Effector memory CD4-positive, alpha-beta T cell (primary cell): ENCODE measurements around the gene DEPDC5.

Experiments used
- DNase-seq, 3 donors: peaks; one replicate each; pipeline ENCODE4 v3.0.0-alpha.2; 2020
- H3K27ac ChIP-seq: 2 replicates; pipeline ENCODE4 v1.7.0; 2013; ENCODE audit warnings: mild to moderate bottlenecking, low read length, moderate library complexity; ENCODE audit not compliant: insufficient read depth, poor library complexity, severe bottlenecking
- H3K27me3 ChIP-seq: replicated peaks from 2 replicates; pipeline ENCODE4 v1.7.0; 2013; ENCODE audit warnings: mild to moderate bottlenecking, low read length; ENCODE audit not compliant: insufficient read depth, control insufficient read depth, poor library complexity, severe bottlenecking
- H3K36me3 ChIP-seq: 2 replicates; pipeline ENCODE4 v1.7.0; 2013; ENCODE audit warnings: mild to moderate bottlenecking, low read length, moderate library complexity; ENCODE audit not compliant: control insufficient read depth, insufficient read depth
- H3K4me1 ChIP-seq: 2 replicates; pipeline ENCODE4 v1.7.0; 2013; ENCODE audit warnings: low read length, mild to moderate bottlenecking; ENCODE audit not compliant: control insufficient read depth, insufficient read depth, poor library complexity, severe bottlenecking
- H3K4me3 ChIP-seq: 2 replicates; pipeline ENCODE4 v1.7.0; 2013; ENCODE audit warnings: low read length, low read depth, mild to moderate bottlenecking; ENCODE audit not compliant: insufficient read depth, poor library complexity, severe bottlenecking
- H3K9me3 ChIP-seq: 2 replicates; pipeline ENCODE4 v1.7.0; 2013; ENCODE audit warnings: mild to moderate bottlenecking, low read length, moderate library complexity; ENCODE audit not compliant: control insufficient read depth

Gene DEPDC5

DNA sequence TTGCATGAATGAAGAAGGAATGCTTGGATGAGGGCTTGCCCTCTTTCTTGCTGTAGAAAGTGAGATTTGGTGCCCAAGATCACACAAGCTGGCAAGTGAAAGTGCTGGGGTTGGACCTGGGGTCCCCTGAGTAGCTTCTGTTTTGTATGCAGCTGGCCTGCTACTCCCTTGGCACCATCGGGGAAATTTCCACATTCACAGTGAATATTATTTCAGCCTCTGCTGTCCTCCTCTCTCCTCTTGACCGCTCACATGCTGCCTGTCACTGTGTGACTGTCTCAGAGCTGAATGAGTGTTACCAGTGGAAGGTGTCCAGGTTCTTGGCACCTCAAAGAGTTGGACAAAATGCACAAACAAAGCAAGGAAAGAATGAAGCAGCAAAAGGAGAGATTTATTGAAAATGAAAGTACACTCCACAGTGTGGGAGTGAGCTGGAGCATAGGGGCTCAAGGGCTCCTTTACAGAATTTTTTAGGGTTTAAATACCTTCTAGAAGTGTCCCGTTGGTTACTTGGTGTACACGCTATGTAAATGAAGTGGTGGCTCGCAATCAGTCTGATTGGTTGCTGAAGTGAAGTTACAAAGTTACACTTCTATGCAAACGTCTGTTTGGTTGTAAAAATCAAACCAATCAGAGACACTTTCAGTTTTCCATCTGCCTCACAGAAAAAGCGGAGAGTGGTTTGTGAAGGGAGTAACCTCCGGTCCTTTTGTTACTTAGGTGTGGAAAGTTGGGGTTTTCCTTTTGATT lies 87.4 kb downstream of the DEPDC5 start:
- no peak overlapping the region for H3K27ac ChIP-seq
- H3K27me3 ChIP-seq = no peaks in the 10 kb centered on the region
- H3K36me3 ChIP-seq = peaks cover 40% of the 10 kb centered on the region
- H3K4me3 ChIP-seq = no peak overlapping the region
- no peak for DNase-seq
- no peaks in the 10 kb centered on the region for H3K4me1 ChIP-seq
- H3K9me3 ChIP-seq = no peaks in the 10 kb centered on the region

DNA sequence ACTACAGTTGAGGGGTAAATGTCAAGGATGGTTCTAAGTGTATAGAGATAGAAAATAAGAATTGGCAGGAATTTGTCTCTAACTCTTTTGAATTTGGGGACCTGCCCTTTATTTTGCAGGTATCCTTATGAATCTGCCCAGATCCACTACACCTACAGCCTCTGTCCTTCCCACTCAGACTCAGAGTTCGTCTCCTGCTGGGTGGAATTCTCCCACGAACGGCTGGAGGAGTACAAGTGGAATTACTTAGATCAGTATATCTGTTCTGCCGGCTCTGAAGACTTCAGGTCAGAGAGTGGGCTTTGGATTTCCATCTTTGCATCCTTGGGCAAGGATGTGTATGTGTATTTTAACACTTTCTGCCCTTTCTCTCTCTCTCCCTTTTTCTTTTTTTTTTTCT lies 89.7 kb downstream of the DEPDC5 start:
- Histone ChIP-seq H3K9me3 (no peaks in the 10 kb centered on the region), H3K4me1 (no peaks in the 10 kb centered on the region), H3K4me3 (no peak overlapping the region), H3K27ac (no peak overlapping the region), H3K27me3 (no peaks in the 10 kb centered on the region), H3K36me3 (peaks cover 49% of the 10 kb centered on the region)
- no peak for DNase-seq

DNA sequence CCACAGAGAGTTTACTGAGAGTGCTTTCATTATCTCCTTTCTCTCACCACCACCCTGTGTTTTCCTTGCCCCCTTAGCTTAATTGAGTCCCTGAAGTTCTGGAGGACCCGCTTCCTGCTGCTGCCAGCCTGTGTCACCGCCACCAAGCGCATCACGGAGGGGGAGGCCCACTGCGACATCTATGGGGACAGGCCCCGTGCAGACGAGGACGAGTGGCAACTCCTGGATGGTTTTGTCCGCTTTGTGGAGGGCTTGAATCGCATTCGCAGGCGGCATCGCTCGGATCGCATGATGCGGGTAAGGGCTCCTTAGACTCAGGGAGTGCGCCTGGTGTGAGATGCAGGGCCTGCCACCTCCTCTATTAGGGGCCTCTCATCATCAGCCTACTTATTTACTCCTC lies 91.1 kb downstream of the DEPDC5 start:
- no peaks in the 10 kb centered on the region for H3K27me3 ChIP-seq
- peaks cover 49% of the 10 kb centered on the region for H3K36me3 ChIP-seq
- no peaks in the 10 kb centered on the region for H3K9me3 ChIP-seq
- no peaks in the 10 kb centered on the region for H3K4me1 ChIP-seq
- DNase-seq = no peak
- H3K27ac ChIP-seq = no peak overlapping the region
- no peak overlapping the region for H3K4me3 ChIP-seq

DNA sequence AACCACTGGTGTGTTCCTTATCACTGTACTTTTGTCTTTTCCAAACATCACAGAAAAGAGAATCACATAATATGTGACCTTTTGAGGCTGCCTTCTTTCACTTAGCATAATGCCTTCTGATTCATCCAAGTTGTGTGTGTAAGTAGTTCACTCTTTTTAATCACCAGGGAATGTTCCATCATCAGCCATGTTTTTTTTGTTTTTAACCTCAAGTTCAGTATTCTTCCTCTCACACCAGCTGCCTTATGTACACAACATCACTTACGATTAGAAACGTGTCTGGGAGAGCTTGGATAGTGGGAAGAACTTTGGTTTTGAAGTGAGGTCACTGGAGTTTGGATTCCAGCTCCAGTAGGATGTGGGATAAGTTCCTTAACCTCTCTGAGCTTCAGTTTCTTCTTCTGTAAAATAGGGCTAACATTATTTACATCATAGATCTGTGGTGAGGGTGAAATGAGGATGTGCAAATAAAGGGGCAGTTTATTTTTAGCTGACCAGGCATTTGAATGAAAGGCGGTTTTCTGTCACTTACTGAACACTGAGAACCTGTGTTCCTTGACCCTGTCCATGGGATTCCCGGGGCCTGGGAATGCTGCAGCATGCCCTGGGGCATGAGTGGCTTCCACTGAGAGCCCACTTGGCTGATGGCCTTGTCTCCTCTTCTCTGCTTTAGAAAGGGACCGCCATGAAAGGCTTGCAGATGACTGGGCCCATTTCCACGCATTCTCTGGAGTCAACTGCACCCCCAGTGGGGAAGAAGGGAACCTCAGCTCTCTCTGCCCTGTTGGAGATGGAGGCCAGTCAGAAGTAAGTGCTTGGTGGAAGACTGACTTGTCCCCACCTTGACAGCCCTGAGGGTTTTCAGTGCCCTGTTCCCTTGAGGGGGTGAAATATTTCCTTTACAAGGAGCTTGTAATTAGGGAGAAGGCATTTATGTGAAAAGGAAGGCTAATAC lies 92.6 kb downstream of the DEPDC5 start:
- Histone ChIP-seq H3K9me3 (no peaks in the 10 kb centered on the region), H3K27me3 (no peaks in the 10 kb centered on the region), H3K4me1 (no peaks in the 10 kb centered on the region), H3K27ac (no peak overlapping the region), H3K36me3 (peaks cover 49% of the 10 kb centered on the region), H3K4me3 (no peak overlapping the region)
- DNase-seq = no peak

DNA sequence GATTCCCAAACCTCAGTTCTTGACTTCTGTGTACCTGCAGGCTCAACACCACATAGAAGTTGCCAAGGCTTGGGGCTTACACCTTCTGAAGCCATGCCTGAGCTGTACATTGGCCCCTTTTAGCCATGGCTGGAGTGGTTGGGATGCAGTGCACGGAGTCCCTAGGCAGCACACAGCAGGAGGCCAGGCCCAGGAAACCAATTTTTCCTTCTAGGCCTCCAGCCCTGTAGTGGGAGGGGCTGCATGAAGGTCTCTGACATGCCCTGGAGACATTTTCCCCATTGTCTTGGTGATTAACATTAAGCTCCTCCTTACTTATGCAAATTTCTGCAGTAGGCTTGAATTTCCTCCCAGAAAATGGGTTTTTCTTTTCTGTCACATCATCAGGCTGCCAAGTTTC lies 94.6 kb downstream of the DEPDC5 start:
- H3K4me3 ChIP-seq = no peak overlapping the region
- H3K36me3 ChIP-seq = peaks cover 41% of the 10 kb centered on the region
- no peaks in the 10 kb centered on the region for H3K27me3 ChIP-seq
- no peaks in the 10 kb centered on the region for H3K9me3 ChIP-seq
- H3K4me1 ChIP-seq = no peaks in the 10 kb centered on the region
- no peak overlapping the region for H3K27ac ChIP-seq
- no peak for DNase-seq

DNA sequence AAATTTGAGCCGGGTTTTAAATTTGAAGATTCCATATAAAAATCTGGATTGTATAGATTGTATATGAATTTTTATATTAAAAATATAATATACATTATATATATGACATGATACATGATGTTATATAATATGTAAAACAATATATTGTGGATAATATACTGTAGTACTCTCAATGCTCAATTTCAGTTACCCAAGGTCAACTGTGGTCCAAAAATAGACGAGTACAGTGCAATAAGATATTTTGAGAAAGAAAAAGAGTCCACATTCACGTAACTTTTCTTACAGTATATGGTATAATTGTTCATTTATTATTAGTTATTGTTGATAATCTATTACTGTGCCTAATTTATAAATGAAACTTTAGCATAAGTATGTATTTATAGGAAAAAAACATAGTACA lies 96.3 kb downstream of the DEPDC5 start:
- no peaks in the 10 kb centered on the region for H3K27me3 ChIP-seq
- no peak overlapping the region for H3K27ac ChIP-seq
- peaks cover 41% of the 10 kb centered on the region for H3K36me3 ChIP-seq

DNA sequence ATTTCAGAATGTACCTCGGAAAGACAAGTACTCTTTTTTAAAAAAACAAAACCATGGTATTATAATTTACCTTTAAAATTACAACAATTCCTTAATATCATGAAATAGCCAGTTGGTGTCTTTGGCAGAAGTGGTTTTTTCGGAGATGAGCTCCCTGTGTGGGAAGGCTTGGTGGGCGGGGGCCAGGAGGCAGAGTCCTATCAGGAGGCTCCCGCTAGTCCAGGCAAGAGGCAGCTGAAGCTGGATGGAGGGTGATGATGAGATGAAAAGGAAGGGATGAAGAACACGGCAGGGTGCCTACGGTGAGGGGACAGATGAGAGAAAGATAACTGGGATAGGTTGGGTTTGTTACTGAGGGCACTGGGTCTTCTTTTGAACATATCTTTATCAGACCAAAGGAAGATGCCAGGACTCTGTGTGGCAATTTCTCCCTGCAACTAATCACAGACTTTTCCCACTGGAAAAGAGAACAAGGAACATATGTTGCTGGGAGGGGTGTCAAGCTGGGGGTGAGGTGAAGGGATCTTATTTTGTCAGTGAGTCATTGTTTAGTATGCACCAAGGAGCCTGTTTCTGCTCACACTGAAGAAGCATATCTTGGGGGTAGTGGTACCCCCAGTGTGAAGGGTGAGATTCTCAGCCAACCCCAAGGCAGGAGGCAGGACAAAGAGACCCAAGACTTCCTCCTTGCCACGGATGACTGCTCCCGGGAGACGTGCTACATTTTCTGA lies 99.0 kb downstream of the DEPDC5 start:
- Histone ChIP-seq H3K27me3 (no peaks in the 10 kb centered on the region), H3K4me3 (no peak overlapping the region), H3K4me1 (no peaks in the 10 kb centered on the region), H3K36me3 (peaks cover 23% of the 10 kb centered on the region), H3K9me3 (no peaks in the 10 kb centered on the region), H3K27ac (no peak overlapping the region)
- DNase-seq = no peak

More for the DNA sequence above, 96.3 kb downstream of the DEPDC5 start:
- Histone ChIP-seq H3K9me3 (no peaks in the 10 kb centered on the region), H3K4me3 (no peak overlapping the region), H3K4me1 (no peaks in the 10 kb centered on the region)
- no peak for DNase-seq

DNA sequence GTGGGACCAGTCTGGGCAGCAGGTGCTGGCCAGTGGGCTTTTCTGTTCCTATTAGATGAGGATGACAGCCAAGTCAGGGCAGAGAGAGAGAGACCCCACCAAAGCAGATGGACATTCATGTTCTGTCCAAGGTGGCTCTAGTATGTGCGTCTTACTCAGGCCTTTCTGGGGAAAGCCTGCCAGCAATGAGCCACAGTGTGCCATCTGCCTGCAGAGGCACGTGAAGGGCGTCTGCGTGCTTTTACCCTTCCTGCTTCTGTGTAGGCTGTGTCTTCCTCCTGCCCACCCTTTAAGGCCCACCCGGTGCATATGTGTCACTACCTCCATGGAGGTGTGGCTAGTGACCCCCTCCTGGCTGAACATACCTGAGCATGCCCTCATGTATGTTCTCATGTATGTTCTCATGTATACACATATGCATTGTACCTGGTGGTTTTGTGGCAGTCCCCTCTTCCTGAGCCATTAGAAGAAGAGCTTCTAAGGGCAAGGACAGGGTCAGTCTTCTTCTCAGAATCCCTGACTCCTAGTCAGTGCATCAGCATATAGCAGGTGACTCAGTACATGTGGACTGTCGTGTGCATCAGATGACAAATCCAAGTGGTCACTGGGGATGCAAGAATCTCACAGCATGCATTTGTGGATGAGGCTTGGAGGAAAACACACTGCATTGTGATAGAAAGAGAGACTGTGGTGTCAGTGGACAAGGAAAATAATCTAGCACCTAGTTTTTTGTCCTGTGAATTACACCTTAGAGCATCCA lies 100.1 kb downstream of the DEPDC5 start:
- no peaks in the 10 kb centered on the region for H3K27me3 ChIP-seq
- H3K9me3 ChIP-seq = no peaks in the 10 kb centered on the region
- no peak overlapping the region for H3K27ac ChIP-seq
- no peak for DNase-seq
- H3K4me3 ChIP-seq = no peak overlapping the region
- H3K4me1 ChIP-seq = no peaks in the 10 kb centered on the region
- peaks cover 22% of the 10 kb centered on the region for H3K36me3 ChIP-seq

DNA sequence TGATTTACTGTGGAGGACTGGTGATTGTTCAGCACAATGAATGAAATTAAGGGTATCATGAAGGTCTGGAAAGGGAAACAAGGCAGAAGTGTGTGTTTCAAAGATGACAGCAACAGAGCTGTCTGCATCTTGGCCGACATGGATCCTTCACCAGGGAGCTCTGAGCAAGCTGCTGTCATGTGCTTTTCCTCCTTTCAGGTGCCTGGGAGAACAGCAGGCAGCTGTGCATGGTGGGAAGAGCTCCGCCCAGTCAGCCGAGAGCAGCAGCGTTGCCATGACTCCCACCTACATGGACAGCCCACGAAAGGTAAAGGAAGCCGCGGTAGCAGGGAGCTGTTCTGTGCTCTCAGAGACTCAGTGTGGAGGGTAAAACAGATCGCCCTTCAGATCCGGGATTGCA lies 103.4 kb downstream of the DEPDC5 start:
- Histone ChIP-seq H3K9me3 (no peaks in the 10 kb centered on the region), H3K27me3 (no peaks in the 10 kb centered on the region), H3K36me3 (peaks cover 22% of the 10 kb centered on the region), H3K4me3 (no peak overlapping the region), H3K27ac (no peak overlapping the region), H3K4me1 (no peaks in the 10 kb centered on the region)
- no peak for DNase-seq
